ENCODE measurements around the gene GPR84. TPM values are rescaled to one million over a fixed set of nuclear protein-coding genes. Genes with fewer than 3 reads are reported as not detected.

GPR84 gene
- total and polyA plus RNA-seq, 2 of the 13 experiments (the other 11 are each of a cell fraction or from before 2014, with no cell fraction given): not detected

GRCh38 chr12:54356228-54356627, 8.1 kb downstream of the GPR84 start (continued):
- TF ChIP-seq PATZ1 (CRISPR knock-in tag; IDR thresholded peaks at IDR 0.05): no peak
- TF ChIP-seq ZBTB39 (CRISPR knock-in tag; IDR thresholded peaks at IDR 0.05): no peak
- no peak for TF ChIP-seq TP53 (CRISPR knock-in tag; conservative IDR thresholded peaks at IDR 0.05)
- no peak for TF ChIP-seq SNAPC2 (CRISPR knock-in tag; IDR thresholded peaks at IDR 0.05)
- no peak for TF ChIP-seq ZFP82 (CRISPR knock-in tag; IDR thresholded peaks at IDR 0.05; ENCODE audit: borderline replicate concordance)
- TF ChIP-seq ZNF547 (CRISPR knock-in tag; IDR thresholded peaks at IDR 0.05): no peak
- TF ChIP-seq TGIF2 (CRISPR knock-in tag; IDR thresholded peaks at IDR 0.05): no peak
- no peak for TF ChIP-seq SP140L (CRISPR knock-in tag; IDR thresholded peaks at IDR 0.05; ENCODE audit: borderline replicate concordance)
- no peak for TF ChIP-seq PRPF4 (IDR thresholded peaks at IDR 0.05; ENCODE audit: low read depth, low read length, poor library complexity, severe bottlenecking)
- no peak for TF ChIP-seq THRA (CRISPR knock-in tag; IDR thresholded peaks at IDR 0.05; ENCODE audit: borderline replicate concordance)
- no peak for TF ChIP-seq ATF1 (CRISPR knock-in tag; IDR thresholded peaks at IDR 0.05)
